Cardiac fibroblast (primary cell): ENCODE measurements around the gene GPR150.

Source experiments
- DNase-seq, 2 donors: peaks; one replicate each; pipeline versions ENCODE4 v3.0.0 to v3.0.0-alpha.2; 2010; ENCODE audit warnings: low read depth in 2 of 2
- H3K4me3 ChIP-seq, 2 donors: replicated peaks in 1 of 2; 1 replicate in 1 of 2; 2 replicates in 1 of 2; pipeline ENCODE4 v1.5.1; 2011; ENCODE audit warnings: low read depth in 2 of 2, low read length in 2 of 2, mild to moderate bottlenecking in 2 of 2, moderate library complexity in 1 of 2
- TF ChIP-seq, protein P1 (sequence below): IDR thresholded peaks from one replicate; pipeline ENCODE4 v1.5.1; 2011; ENCODE audit warnings: low read depth, mild to moderate bottlenecking, low read length, inconsistent platforms

The GPR150 gene

DNA sequence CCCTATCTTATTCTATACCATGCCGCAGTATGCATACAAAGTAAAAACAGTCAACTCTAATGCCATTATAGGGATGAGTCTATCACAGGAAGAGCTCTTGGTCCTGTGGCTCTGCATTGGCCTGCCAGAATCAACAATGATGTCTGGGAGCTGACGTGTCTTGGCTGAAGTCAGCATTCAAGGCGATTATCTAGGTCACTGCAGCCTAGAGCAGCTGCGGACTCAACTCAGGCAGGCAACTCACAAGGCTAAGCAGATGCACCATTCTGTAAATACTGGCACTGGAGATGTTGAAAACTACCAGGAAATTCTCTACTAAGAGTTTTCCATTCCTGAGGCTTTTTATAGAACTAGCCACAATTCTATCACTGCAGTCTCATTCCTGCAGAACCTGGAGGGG lies 49.7 kb downstream of the GPR150 start:
- TF ChIP-seq, protein P1, sequence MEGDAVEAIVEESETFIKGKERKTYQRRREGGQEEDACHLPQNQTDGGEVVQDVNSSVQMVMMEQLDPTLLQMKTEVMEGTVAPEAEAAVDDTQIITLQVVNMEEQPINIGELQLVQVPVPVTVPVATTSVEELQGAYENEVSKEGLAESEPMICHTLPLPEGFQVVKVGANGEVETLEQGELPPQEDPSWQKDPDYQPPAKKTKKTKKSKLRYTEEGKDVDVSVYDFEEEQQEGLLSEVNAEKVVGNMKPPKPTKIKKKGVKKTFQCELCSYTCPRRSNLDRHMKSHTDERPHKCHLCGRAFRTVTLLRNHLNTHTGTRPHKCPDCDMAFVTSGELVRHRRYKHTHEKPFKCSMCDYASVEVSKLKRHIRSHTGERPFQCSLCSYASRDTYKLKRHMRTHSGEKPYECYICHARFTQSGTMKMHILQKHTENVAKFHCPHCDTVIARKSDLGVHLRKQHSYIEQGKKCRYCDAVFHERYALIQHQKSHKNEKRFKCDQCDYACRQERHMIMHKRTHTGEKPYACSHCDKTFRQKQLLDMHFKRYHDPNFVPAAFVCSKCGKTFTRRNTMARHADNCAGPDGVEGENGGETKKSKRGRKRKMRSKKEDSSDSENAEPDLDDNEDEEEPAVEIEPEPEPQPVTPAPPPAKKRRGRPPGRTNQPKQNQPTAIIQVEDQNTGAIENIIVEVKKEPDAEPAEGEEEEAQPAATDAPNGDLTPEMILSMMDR: no peak
- no peak overlapping the region for H3K4me3 ChIP-seq
- DNase-seq: peak; percentile 93 to 98

DNA sequence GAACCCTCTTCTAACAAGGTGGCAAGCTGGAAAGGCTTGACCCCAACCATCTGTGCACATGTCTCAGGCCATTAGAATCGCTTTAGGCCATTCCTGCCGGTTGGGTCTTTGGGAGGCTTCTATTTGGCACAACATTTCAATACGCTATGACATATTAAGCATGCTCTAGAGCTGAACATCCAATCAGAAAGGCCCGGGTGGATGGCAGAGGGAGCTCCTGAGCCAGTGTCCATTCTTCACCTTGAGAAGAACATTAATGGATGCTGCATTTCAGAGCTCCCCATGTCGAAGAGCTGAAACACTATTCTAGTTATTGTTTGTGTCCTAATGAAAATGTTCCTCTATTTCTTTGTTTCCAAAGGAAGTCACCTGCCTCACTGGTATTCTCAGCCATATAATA lies 50.1 kb downstream of the GPR150 start:
- H3K4me3 ChIP-seq: no peak overlapping the region
- no peak for DNase-seq
- TF ChIP-seq, protein P1: no peak

DNA sequence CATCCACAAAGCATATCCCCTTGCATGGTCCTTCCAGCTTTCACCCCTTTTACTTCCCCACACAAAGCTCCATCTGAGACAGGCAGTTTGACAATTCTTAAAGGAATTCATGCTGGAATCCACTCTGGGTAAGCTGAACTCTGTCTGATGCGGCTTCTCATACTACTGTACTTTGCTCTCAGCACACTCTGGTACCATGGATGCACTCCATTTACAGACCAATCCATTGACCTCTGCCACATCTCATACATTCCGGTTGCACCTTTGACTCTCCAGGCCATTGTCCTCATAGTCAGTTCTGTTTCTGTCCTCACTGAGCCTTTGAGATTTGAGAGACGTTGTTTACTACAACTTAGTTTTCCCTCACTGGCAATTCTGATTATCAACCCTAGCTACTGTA lies 50.7 kb downstream of the GPR150 start:
- no peak overlapping the region for H3K4me3 ChIP-seq
- peak in 1 of 2 donors; percentile 20 for DNase-seq
- TF ChIP-seq, protein P1: no peak
